K562 (cell line): Measurements from ENCODE around the gene DHRS13. TPM values are rescaled to one million over a fixed set of nuclear protein-coding genes. Genes with fewer than 3 reads are reported as not detected.

Source experiments
- ARID3A ChIP-seq: IDR thresholded peaks from 2 replicates; pipeline ENCODE4 v1.6.1; 2012; ENCODE audit warnings: low read depth, low read length, improper control_type of control experiment, borderline replicate concordance
- EGR1 ChIP-seq: fragments of 450-650 bp; conservative IDR thresholded peaks from 2 replicates; pipeline ENCODE4 v1.6.1; 2017; ENCODE audit warnings: mild to moderate bottlenecking
- EZH2 ChIP-seq: IDR thresholded peaks from 2 replicates; pipeline ENCODE4 v1.6.1; 2012; ENCODE audit warnings: low read depth, mild to moderate bottlenecking, inconsistent platforms, low read length, borderline replicate concordance
- FUS ChIP-seq: fragments of 200-400 bp; formaldehyde crosslinking; optimal IDR thresholded peaks from 2 replicates; pipeline ENCODE3; 2017; ENCODE audit warnings: low read depth, low read length
- GATAD2A ChIP-seq: fragments of 450-650 bp; IDR thresholded peaks from 2 replicates; pipeline ENCODE4 v1.6.1; 2017
- HMGN3 ChIP-seq: IDR thresholded peaks from 2 replicates; pipeline ENCODE4 v1.6.1; 2011; ENCODE audit warnings: borderline replicate concordance, low read depth, mild to moderate bottlenecking, mixed read lengths, low read length; ENCODE audit not compliant: insufficient read length; ENCODE audit errors: extremely low read depth
- MEF2A ChIP-seq: IDR thresholded peaks from 2 replicates; pipeline ENCODE4 v1.6.1; 2011; ENCODE audit warnings: low read depth, mild to moderate bottlenecking, low read length, moderate library complexity; ENCODE audit not compliant: control insufficient read depth
- NCOA1 ChIP-seq: fragments of 450-650 bp; IDR thresholded peaks from 2 replicates; pipeline ENCODE4 v1.6.1; 2016; ENCODE audit warnings: low read depth
- NFYB ChIP-seq: IDR thresholded peaks from 2 replicates; pipeline ENCODE4 v1.6.1; 2011; ENCODE audit warnings: mild to moderate bottlenecking, moderate library complexity; ENCODE audit not compliant: insufficient read length; ENCODE audit errors: extremely low read depth
- NR4A1 ChIP-seq, 2 experiments: fragments of 250-450 bp in 1 of 2; fragments of 450-650 bp in 1 of 2; sonication (Bioruptor Pico) in 1 of 2; IDR thresholded peaks; 2 replicates each; pipeline versions ENCODE4 v1.4.0 to v1.6.1; 2016 to 2020; ENCODE audit warnings: mild to moderate bottlenecking in 2 of 2, missing compliant biosample characterization in 1 of 2, missing genetic modification characterization in 1 of 2, moderate library complexity in 1 of 2
- OTX1 ChIP-seq: fragments of 450-650 bp; formaldehyde crosslinking; IDR thresholded peaks from 2 replicates; pipeline ENCODE4 v1.4.0; 2022; ENCODE audit warnings: mild to moderate bottlenecking
- PURB ChIP-seq: sonication (generic); formaldehyde crosslinking; IDR thresholded peaks from 2 replicates; pipeline ENCODE4 v1.9.0; 2021; ENCODE audit warnings: low read depth, mild to moderate bottlenecking, missing genetic modification reagents
- RBM15 ChIP-seq: fragments of 200-400 bp; formaldehyde crosslinking; IDR thresholded peaks from 2 replicates; pipeline ENCODE4 v1.6.1; 2018; ENCODE audit warnings: mild to moderate bottlenecking, low read length, moderate library complexity; ENCODE audit not compliant: insufficient read depth
- RBM17 ChIP-seq: fragments of 200-400 bp; formaldehyde crosslinking; IDR thresholded peaks from 2 replicates; pipeline ENCODE4 v1.6.1; 2017; ENCODE audit warnings: low read depth, mild to moderate bottlenecking, low read length, borderline replicate concordance
- RNF219 ChIP-seq: fragments of 250-450 bp; sonication (Bioruptor Pico); IDR thresholded peaks from 2 replicates; pipeline ENCODE4 v1.5.0; 2022; ENCODE audit warnings: mild to moderate bottlenecking
- THAP7 ChIP-seq: fragments of 250-450 bp; sonication (Bioruptor Pico); IDR thresholded peaks from 2 replicates; pipeline ENCODE4 v1.5.0; 2021
- THRB ChIP-seq: fragments of 450-650 bp; formaldehyde crosslinking; conservative IDR thresholded peaks from 2 replicates; pipeline ENCODE4 v1.4.0; 2022; ENCODE audit warnings: mild to moderate bottlenecking, missing genetic modification characterization
- ZNF140 ChIP-seq: fragments of 250-450 bp; sonication (Bioruptor Pico); IDR thresholded peaks from 2 replicates; pipeline ENCODE4 v1.8.0; 2021; ENCODE audit warnings: moderate library complexity, mild to moderate bottlenecking, inconsistent platforms
- ZNF277 ChIP-seq: fragments of 250-450 bp; sonication (Bioruptor Pico); IDR thresholded peaks from 2 replicates; pipeline ENCODE4 v1.8.0; 2022; ENCODE audit warnings: inconsistent platforms, mild to moderate bottlenecking, moderate library complexity, borderline replicate concordance
- polyA plus RNA-seq, 8 experiments: library from polyadenylated mRNA; depleted of rRNA in 4 of 8; stranded (reverse) in 5 of 8; unstranded in 3 of 8; fragments of >200 nt; fragmentation: Nextera tagmentation in 2 of 8; fragmentation: Illumina TruSeq in 1 of 8; extraction: Ambion mirVana in 2 of 8; extraction: Trizol in 1 of 8; gene quantifications; 2 replicates each; pipeline versions ENCODE4 v1.2.1 to v1.2.3, GENCODE V29; 2011 to 2014; ENCODE audit warnings: inconsistent platforms in 1 of 8, missing spikeins in 1 of 8
- total RNA-seq, 7 experiments: library from RNA; depleted of rRNA in 6 of 7; stranded (reverse); fragments of >200 nt in 6 of 7; fragmentation: Illumina TruSeq in 2 of 7; extraction: Trizol in 2 of 7; gene quantifications; 2 replicates each; pipeline versions ENCODE4 v1.2.1 to v1.2.3, GENCODE V29; 2011 to 2021; ENCODE audit warnings: low replicate concordance in 1 of 7

Gene DHRS13
- total and polyA plus RNA-seq, 9 of the 15 experiments (the other 6 are each of a cell fraction or from before 2014, with no cell fraction given) = 0.32 to 52.3 (median 34.3) TPM; not detected in 1

- peak; percentile 93 for TF ChIP-seq EGR1
- TF ChIP-seq RNF219 (CRISPR knock-in tag) = no peak
- no peak for TF ChIP-seq THAP7 (CRISPR knock-in tag)
- no peak for TF ChIP-seq NR4A1 (CRISPR knock-in tag; IDR thresholded peaks at IDR 0.05)
- TF ChIP-seq NR4A1 (tag; IDR thresholded peaks at IDR 0.05) = no peak
- TF ChIP-seq FUS = no peak
- TF ChIP-seq ZNF277 (CRISPR knock-in tag) = no peak
- no peak for TF ChIP-seq RBM15
- TF ChIP-seq MEF2A = no peak
- 0 out of 2 replicates have a peak, but pooled peaks have one; percentile 17 for TF ChIP-seq THRB (CRISPR knock-in tag)
- no peak for TF ChIP-seq ARID3A
- TF ChIP-seq GATAD2A = no peak
- TF ChIP-seq ZNF140 = no peak
- no peak for TF ChIP-seq HMGN3
- peak; percentile 64 for TF ChIP-seq NFYB
- TF ChIP-seq OTX1 (CRISPR knock-in tag) = no peak; the same call in 1 of the 2 replicates
- TF ChIP-seq NCOA1 = no peak
- no peak for TF ChIP-seq PURB (CRISPR knock-in tag)
- no peak for TF ChIP-seq EZH2
- no peak for TF ChIP-seq RBM17
Measured at GRCh38 chr17:28854457-28855335, 48.2 kb downstream of the DHRS13 start, which contains the start of gene ERAL1 (continued).
